GM12801 (cell line): ENCODE results near the gene UBA6.

Experiments
- CTCF ChIP-seq: IDR thresholded peaks from one replicate; pipeline ENCODE4 v1.5.1; 2011; ENCODE audit warnings: control low read depth; ENCODE audit not compliant: insufficient read length; ENCODE audit errors: extremely low read depth

The UBA6 gene

GRCh38 chr4:67735325-67735724 is 34.4 kb upstream of the UBA6 start:
- no peak for TF ChIP-seq CTCF

- no peak for TF ChIP-seq CTCF
These were observed 26.3 kb upstream of the UBA6 start for GRCh38 chr4:67727124-67727850.

GRCh38 chr4:67725981-67726380 is 25.0 kb upstream of the UBA6 start:
- TF ChIP-seq CTCF, result no peak

GRCh38 chr4:67725132-67725531 is 24.2 kb upstream of the UBA6 start:
- TF ChIP-seq CTCF, result no peak

GRCh38 chr4:67723949-67724348 is 23.0 kb upstream of the UBA6 start:
- TF ChIP-seq CTCF, result no peak

GRCh38 chr4:67723341-67723740 is 22.4 kb upstream of the UBA6 start:
- TF ChIP-seq CTCF, result no peak

GRCh38 chr4:67721770-67722597 is 21.0 kb upstream of the UBA6 start:
- no peak for TF ChIP-seq CTCF
